ENCODE data around the gene TRAM2.

The TRAM2 gene, protein sequence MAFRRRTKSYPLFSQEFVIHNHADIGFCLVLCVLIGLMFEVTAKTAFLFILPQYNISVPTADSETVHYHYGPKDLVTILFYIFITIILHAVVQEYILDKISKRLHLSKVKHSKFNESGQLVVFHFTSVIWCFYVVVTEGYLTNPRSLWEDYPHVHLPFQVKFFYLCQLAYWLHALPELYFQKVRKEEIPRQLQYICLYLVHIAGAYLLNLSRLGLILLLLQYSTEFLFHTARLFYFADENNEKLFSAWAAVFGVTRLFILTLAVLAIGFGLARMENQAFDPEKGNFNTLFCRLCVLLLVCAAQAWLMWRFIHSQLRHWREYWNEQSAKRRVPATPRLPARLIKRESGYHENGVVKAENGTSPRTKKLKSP
- long read RNA-seq, donor 1, full-length matches to known transcripts, result 4 of 4 reads
- long read RNA-seq, donor 1, partial matches to known transcripts, result 0 of 4 reads
- long read RNA-seq, donor 1, other reads (novel, unspliced or antisense), result 0 of 4 reads
- long read RNA-seq, donor 2, full-length matches to known transcripts, result 1 of 9 reads
- long read RNA-seq, donor 2, partial matches to known transcripts, result 8 of 9 reads
- long read RNA-seq, donor 2, other reads (novel, unspliced or antisense), result 0 of 9 reads
- long read RNA-seq, donor 3, full-length matches to known transcripts, result 2 of 2 reads
- long read RNA-seq, donor 3, partial matches to known transcripts, result 0 of 2 reads
- long read RNA-seq, donor 3, other reads (novel, unspliced or antisense), result 0 of 2 reads
- long read RNA-seq, donor 4, full-length matches to known transcripts, result 4 of 30 reads
- long read RNA-seq, donor 4, partial matches to known transcripts, result 26 of 30 reads
- long read RNA-seq, donor 4, other reads (novel, unspliced or antisense), result 0 of 30 reads
- long read RNA-seq, donor 5, full-length matches to known transcripts, result 1 of 9 reads
- long read RNA-seq, donor 5, partial matches to known transcripts, result 0 of 9 reads
- long read RNA-seq, donor 5, other reads (novel, unspliced or antisense), result 8 of 9 reads
- long read RNA-seq, donor 6, full-length matches to known transcripts, result 11 of 11 reads
- long read RNA-seq, donor 6, partial matches to known transcripts, result 0 of 11 reads
- long read RNA-seq, donor 6, other reads (novel, unspliced or antisense), result 0 of 11 reads
- long read RNA-seq, donor 7, full-length matches to known transcripts, result 7 of 37 reads
- long read RNA-seq, donor 7, partial matches to known transcripts, result 30 of 37 reads
- long read RNA-seq, donor 7, other reads (novel, unspliced or antisense), result 0 of 37 reads
- long read RNA-seq, donor 8, full-length matches to known transcripts, result 5 of 5 reads
- long read RNA-seq, donor 8, partial matches to known transcripts, result 0 of 5 reads
- long read RNA-seq, donor 8, other reads (novel, unspliced or antisense), result 0 of 5 reads

DNA sequence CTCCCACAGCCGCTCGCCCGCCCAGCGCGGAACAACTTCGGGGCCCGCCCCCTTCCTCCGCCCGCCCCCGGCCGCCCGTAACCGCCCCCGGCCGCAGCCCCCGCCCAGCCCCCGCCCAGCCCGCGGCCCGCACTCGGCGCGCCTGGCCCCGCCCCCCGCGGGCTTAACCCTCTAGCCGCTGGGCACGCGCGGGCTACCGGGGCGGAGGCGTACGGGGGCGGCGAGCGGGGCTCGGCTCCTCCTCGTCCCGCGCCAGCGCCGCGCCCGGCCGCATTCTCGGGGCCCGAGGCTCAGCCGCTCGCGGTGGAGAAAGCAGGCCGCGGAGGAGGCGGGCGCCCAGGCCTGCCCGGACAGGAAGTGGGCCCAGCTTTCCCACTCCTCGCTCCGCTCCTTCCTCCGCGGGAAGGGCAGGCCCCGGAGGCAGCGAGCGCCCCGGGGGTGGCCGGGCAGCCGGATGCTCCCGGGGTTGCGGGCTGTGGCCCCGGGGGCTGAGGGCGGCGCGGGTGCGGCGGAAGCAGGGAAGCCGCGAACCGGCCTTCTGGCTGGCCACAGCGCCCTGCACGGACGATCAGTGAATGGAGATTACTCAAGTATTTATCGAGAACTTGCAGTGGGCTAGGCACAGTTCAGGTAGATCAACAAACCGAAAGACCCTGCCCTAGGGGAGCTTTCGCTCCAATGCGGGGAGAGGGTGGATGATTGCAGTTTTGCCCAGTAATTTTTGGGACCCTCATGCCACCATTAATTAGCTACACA, at the start of gene TRAM2:
Gene TRAM2 (minus strand): TSS at position 39 of the 756 bp plus-strand sequence. CDS start 145 bp downstream, outside the sequence.
- DNase-seq, result peak; percentile 98

DNA sequence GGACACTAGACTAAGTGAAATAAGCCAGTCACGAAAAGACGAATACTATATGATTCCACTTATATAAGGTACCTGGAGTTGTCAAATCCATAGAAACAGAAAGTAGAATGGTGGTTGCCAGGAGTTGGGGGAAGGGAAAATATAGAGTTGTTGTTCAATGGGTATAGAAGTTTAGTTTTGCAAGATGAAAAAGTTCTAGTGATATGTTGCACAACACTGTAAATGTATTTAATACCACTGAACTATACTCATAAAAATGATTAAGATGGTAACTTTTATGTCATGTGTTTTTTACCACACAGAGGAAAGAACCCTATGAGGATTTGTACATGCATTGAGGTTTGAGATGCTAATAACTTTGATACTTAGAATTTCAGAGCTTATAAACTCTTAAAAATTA, 46.0 kb upstream of the TRAM2 start:
- DNase-seq, result no peak

- no peak for DNase-seq
These were observed 44.8 kb upstream of the TRAM2 start for GRCh38 chr6:52621631-52622030.

DNA sequence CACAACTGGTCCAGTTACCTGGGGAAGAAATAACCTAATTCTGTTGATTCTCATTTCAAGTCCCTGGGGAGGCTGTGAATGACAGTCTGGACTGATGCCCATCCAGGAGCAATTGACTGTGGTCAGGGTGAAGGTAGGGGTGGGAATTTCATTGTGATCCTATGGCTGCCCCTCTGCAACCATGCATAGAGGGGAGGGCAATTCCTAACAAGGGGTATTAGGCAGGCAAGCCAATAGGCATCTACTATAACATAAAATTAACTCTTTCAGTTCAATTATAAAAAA, 44.0 kb upstream of the TRAM2 start:
- no peak for DNase-seq

DNA sequence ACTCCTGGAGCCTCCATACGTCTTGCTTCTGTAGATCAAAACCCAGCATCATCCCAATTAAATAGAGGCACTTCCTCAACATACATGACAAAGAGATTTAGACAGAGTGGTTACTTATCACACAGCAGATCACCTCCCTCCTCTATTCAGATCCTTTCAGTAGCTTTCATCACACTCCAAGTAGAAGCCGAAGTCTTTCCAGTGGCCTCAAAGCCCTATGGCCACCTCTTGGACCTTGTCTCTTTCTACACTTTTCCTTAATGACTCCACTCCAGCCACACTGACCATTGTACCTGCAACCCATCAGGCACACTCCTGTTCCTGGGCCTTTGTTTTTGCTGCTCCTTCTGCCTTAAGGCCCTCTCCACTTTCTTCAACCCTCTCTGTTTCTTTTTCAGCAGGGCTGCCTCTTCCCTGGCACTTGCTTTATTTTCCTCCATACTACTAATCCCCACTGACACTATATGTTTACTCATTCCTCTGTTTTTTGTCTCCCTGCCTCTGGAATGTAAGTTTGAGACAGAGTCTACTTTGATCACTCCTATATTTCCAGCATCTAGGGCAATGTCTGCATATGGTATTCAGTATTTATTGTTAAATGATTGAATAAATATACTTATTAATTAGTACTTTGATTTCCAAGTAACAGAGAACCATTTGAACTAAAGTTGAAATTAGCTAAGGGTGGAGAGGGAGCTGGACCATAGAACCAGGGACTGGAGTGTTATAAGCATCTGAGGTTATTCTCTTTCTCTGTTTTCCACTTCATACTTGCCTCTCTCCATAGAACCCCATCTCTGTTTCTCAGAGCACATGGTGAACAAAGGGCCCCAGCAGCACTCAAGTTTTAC, 43.4 kb upstream of the TRAM2 start:
- DNase-seq, result no peak

DNA sequence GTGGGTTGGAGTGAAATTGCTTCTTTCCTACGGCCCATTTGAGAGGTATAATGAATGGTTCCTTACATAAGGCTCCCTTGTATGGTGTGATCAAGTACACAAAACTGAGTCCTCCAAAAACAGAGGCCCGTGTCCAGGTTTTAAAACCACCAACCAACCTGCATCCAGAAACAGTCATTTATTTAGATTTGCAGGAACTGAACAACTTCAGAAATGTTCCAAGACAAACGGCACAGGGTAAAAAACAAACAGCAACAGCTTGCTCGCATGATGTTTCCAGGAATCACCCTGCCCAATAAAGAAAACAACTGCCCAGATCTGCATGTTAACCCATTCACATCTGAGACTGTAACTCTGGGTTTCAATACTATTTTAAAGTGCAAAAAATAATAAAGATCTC, 40.2 kb upstream of the TRAM2 start:
- no peak for DNase-seq

GRCh38 chr6:52616059-52616690, 39.3 kb upstream of the TRAM2 start:
- no peak for DNase-seq

DNA sequence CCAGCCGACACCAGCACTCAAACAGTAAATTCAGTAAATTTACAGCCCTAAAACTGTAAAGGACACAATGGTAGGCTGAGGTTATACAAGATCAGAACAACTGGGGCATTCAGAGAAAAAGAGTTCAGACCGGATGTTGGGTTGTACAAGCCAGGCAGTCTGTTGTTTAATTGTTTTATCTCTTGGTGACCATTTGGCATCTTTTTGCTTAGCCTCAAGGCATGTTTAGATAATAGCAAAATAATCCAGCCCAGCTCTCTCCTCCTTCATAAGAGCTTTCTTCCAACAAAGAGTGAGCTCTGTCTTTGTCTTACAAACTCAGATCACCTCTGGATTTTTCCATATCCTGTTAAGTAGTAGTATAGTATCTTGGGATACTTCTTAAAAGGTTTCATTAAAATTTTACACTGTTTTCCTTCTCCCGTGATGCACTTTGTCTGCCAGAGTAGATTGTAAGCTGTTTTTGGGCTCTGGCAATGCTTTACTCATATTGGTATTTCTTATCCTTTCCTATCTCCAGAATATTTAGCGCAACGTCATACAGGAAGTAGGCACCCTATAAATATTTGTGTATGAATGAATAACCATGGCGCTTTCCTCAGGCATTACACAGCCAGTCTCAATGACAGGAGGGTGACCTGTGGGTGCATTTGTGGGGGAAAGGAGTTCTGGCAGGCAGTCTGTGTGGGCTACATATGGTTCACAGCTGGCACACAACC, 35.6 kb upstream of the TRAM2 start:
- no peak for DNase-seq

DNA sequence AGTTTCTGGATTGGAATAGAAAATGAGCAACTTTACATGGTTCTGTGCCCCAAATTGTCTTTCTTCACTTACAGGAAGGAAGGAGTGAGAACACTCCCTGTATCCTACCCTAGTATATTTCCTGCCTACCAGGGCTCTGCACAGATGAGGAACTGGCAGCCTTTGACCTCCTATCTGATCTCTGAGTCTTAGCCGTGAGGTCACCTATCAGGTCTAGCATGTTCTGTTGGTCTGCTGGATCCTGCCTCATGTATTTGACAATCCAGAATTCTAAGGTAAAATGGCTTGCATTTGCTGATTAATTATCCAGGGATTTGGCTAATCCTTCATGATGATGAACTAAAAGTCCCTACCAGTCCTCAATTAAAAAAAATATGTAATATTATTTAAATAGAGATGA, 35.0 kb upstream of the TRAM2 start:
- DNase-seq, result no peak

GRCh38 chr6:52610745-52611355, 34.0 kb upstream of the TRAM2 start:
- DNase-seq, result no peak

- DNase-seq, result no peak
These were observed 33.2 kb upstream of the TRAM2 start for GRCh38 chr6:52610011-52610410.

- DNase-seq, result no peak
These were observed 28.8 kb upstream of the TRAM2 start for GRCh38 chr6:52605610-52606185.

DNA sequence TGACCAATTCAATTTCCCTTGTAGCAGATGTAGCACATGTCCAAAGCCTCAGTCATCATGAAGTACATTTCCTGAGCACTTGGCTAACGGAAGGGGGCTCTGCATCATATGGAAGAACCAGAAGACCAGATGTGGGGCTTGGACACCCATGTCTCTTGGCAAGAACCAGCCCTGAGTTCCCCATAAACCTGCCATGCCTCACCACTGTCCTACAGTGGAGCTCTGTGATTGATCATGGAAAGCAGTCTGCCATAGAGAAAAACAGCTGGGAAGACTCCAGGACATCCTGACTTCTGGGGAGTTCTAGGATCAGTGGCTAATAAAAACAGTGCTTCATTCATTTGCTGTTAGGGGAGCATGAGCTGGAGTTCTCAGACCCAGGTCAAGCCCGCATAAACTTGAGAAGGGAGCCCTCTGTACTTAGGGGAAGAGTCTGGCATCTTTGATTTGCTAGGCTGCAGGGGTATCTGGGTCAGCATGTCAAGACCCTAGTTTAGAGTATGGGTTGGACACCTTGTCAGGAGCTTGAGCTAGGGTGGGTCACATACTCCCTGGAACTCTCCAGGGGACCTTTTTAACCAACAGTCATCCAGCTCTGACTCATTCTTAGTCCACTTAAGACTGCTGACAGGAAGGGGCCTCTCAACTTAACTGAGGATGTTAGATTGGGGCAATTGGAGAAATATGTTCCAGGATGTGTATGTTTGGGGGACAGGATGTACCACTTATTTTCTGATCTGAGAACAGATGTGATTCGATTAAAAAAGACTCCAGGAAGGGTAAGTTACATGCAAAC, 26.3 kb upstream of the TRAM2 start:
- DNase-seq, result peak; percentile 23

DNA sequence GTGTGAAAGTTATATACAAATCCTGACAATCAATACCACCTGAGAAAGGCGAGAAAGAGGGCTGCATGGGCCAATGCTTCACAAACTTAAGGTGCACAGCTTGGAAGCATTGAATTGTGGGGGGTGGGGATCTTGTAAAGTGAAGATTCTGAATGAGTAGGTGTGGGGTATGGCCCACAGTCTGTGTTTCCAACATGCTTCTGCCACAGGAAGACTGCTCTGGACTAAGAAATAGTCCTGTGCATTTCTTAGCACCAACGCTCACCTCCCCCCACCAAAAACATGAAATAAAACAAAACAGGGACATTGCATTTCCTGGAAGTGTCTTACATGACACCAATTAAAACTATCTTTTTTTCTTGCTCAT, 21.9 kb upstream of the TRAM2 start:
- no peak for DNase-seq

- peak; percentile 64 for DNase-seq
These were observed 21.4 kb upstream of the TRAM2 start for GRCh38 chr6:52598123-52598823.

DNA sequence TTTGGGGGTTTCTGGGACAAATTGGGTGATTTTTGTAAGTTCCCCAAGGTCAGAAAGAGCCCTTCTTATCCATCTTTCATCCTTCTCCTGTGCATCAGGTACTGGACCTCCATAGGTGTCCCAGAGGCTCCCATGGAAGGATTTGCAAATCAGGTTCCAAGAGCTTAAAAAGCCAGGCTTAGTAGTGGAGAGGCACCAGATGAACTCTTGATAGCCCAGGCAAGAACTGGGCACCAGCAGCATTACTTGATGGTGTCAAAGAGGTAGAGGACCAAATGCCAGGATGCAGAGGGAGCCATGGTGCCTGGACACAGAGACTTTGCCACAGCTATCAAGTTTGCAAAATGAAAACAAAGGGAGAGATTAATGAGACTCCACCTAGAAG, 20.9 kb upstream of the TRAM2 start:
- DNase-seq, result no peak

GRCh38 chr6:52596371-52597028, 19.6 kb upstream of the TRAM2 start:
- DNase-seq, result no peak

Measured in right kidney (tissue), 9 donors.